Stimulated activated CD8-positive, alpha-beta memory T cell treated with anti-CD3 and anti-CD28 coated beads, Interleukin-2, amount 100 ng/mL, for 1 hour (primary cell): ENCODE results near the gene ZDHHC7.
A peak's percentile ranks its signal among the peaks of the same experiment; 100 is the strongest.
"Not testable (repeated sequence)": the region's sequence is repeated elsewhere in the genome, so short reads cannot be mapped to it uniquely, and the experiment has no call there.

Experiments used
- DNase-seq, 2 donors: peaks; one replicate each; pipeline ENCODE4 v3.0.0-alpha.2; 2020; ENCODE audit warnings: low read depth in 2 of 2

The ZDHHC7 gene

GRCh38 chr16:84938616-84939015, 72.7 kb downstream of the ZDHHC7 start:
- DNase-seq, result not testable (repeated sequence)

GRCh38 chr16:84937196-84938005, 73.9 kb downstream of the ZDHHC7 start:
- no peak for DNase-seq

- no peak for DNase-seq
These were observed 77.3 kb downstream of the ZDHHC7 start for GRCh38 chr16:84933774-84934631.

GRCh38 chr16:84932681-84933080, 78.7 kb downstream of the ZDHHC7 start:
- DNase-seq, result no peak

- no peak for DNase-seq
These were observed 79.8 kb downstream of the ZDHHC7 start for GRCh38 chr16:84931506-84931905.

GRCh38 chr16:84931107-84931494, 80.2 kb downstream of the ZDHHC7 start:
- no peak for DNase-seq

GRCh38 chr16:84930298-84931106, 80.8 kb downstream of the ZDHHC7 start:
- DNase-seq, result no peak

GRCh38 chr16:84929421-84930297, 81.7 kb downstream of the ZDHHC7 start:
- no peak for DNase-seq

- no peak for DNase-seq
These were observed 82.5 kb downstream of the ZDHHC7 start for GRCh38 chr16:84928679-84929420.

- DNase-seq, result no peak
These were observed 83.4 kb downstream of the ZDHHC7 start for GRCh38 chr16:84927621-84928591.

GRCh38 chr16:84926462-84926861, 84.9 kb downstream of the ZDHHC7 start:
- no peak for DNase-seq

GRCh38 chr16:84925773-84926372, 85.5 kb downstream of the ZDHHC7 start:
- no peak for DNase-seq

- DNase-seq, result peak; percentile 34 to 45
These were observed 86.1 kb downstream of the ZDHHC7 start for GRCh38 chr16:84925092-84925772.

GRCh38 chr16:84924331-84925091, 86.8 kb downstream of the ZDHHC7 start:
- no peak for DNase-seq
